Hepatocyte (in vitro differentiated cells): ENCODE results near the gene UBXN6. TPM values are rescaled to one million over a fixed set of nuclear protein-coding genes. Genes with fewer than 3 reads are reported as not detected.

Experiments
- DNase-seq: peaks from one replicate; pipeline ENCODE4 v3.0.0-alpha.2; 2016; ENCODE audit warnings: low spot score
- H2AFZ ChIP-seq: fragments of 200-600 bp; sonication (generic); 2 replicates; pipeline ENCODE4 v1.6.0; 2016; ENCODE audit warnings: antibody characterized with exemption, mild to moderate bottlenecking
- H3K27ac ChIP-seq: fragments of 200-600 bp; sonication (generic); 2 replicates; pipeline ENCODE4 v1.5.1; 2016; ENCODE audit warnings: mild to moderate bottlenecking
- H3K27me3 ChIP-seq: fragments of 200-600 bp; sonication (generic); 2 replicates; pipeline ENCODE4 v1.6.1; 2016
- H3K36me3 ChIP-seq: fragments of 200-600 bp; sonication (generic); replicated peaks from 2 replicates; pipeline ENCODE4 v1.5.1; 2016; ENCODE audit warnings: low read depth; ENCODE audit not compliant: insufficient read depth
- H3K4me1 ChIP-seq: fragments of 200-600 bp; sonication (generic); 2 replicates; pipeline ENCODE4 v1.5.1; 2016; ENCODE audit warnings: mild to moderate bottlenecking, moderate library complexity; ENCODE audit not compliant: insufficient read depth
- H3K4me2 ChIP-seq: fragments of 200-600 bp; sonication (generic); 2 replicates; pipeline ENCODE4 v1.6.0; 2016
- H3K4me3 ChIP-seq: fragments of 200-600 bp; sonication (generic); 2 replicates; pipeline ENCODE4 v1.5.1; 2016; ENCODE audit warnings: mild to moderate bottlenecking
- H3K79me2 ChIP-seq: fragments of 200-600 bp; sonication (generic); 2 replicates; pipeline ENCODE4 v1.6.0; 2017; ENCODE audit warnings: mild to moderate bottlenecking
- H3K9me2 ChIP-seq: fragments of 200-600 bp; sonication (generic); replicated peaks from 2 replicates; pipeline ENCODE4 v1.6.0; 2017; ENCODE audit warnings: mild to moderate bottlenecking; ENCODE audit not compliant: insufficient read depth
- H3K9me3 ChIP-seq: fragments of 200-600 bp; sonication (generic); 2 replicates; pipeline ENCODE4 v1.5.1; 2016; ENCODE audit warnings: low read depth, mild to moderate bottlenecking
- H4K20me1 ChIP-seq: fragments of 200-600 bp; sonication (generic); 2 replicates; pipeline ENCODE4 v1.6.0; 2016; ENCODE audit warnings: mild to moderate bottlenecking; ENCODE audit not compliant: insufficient read depth, poor library complexity, severe bottlenecking
- EZH2 ChIP-seq: fragments of 200-600 bp; sonication (generic); IDR thresholded peaks from 2 replicates; pipeline ENCODE4 v1.6.1; 2016; ENCODE audit warnings: antibody characterized with exemption, mild to moderate bottlenecking, borderline replicate concordance
- EZH2phosphoT487 ChIP-seq: fragments of 200-600 bp; sonication (generic); IDR thresholded peaks from one replicate; pipeline ENCODE4 v1.6.1; 2018; ENCODE audit warnings: antibody characterized with exemption, mild to moderate bottlenecking, low read depth, moderate library complexity; ENCODE audit not compliant: unreplicated experiment, severe bottlenecking
- WGBS: methylation state at CpG from one replicate; pipeline ENCODE4 v1.1.6; 2016; ENCODE audit warnings: low lambda C conversion rate; ENCODE audit errors: missing lambda C conversion rate; 5-methylcytosine and 5-hydroxymethylcytosine counted together
- polyA plus RNA-seq: library from polyadenylated mRNA; unstranded; fragments of >200 nt; fragmentation: Nextera tagmentation; extraction: Ambion mirVana; gene quantifications from 2 replicates; pipeline ENCODE4 v1.2.1, GENCODE V29; 2016
- total RNA-seq: library from RNA; depleted of rRNA; stranded (reverse); fragments of >200 nt; gene quantifications from 2 replicates; pipeline ENCODE4 v1.2.3, GENCODE V29; 2014
- TF ChIP-seq, protein P1 (sequence below): fragments of 200-600 bp; sonication (generic); IDR thresholded peaks from 2 replicates; pipeline ENCODE4 v1.5.1; 2016; ENCODE audit warnings: antibody characterized with exemption, mild to moderate bottlenecking; ENCODE audit not compliant: poor library complexity

UBXN6 gene
- total and polyA plus RNA-seq, 2 experiments from 2014 or later, result 36.8 to 88.6 TPM

GRCh38 chr19:4473763-4474513, 16.3 kb upstream of the UBXN6 start:
- DNase-seq, result no peak
- Histone ChIP-seq H3K4me1 (peaks cover 8% of the 10 kb centered on the region), H3K9me3 (no peaks in the 10 kb centered on the region), H3K36me3 (no peaks in the 10 kb centered on the region), H3K79me2 (peaks cover 31% of the 10 kb centered on the region), H3K4me3 (peak overlapping the region; percentile 28), H3K27ac (peak overlapping the region; percentile 26), H3K4me2 (peak overlapping the region; percentile 93), H3K27me3 (no peaks in the 10 kb centered on the region), H4K20me1 (peaks cover 19% of the 10 kb centered on the region), H3K9me2 (no peaks in the 10 kb centered on the region), H2AFZ (peak overlapping the region; percentile 43)
- 36% methylated on average over 10 of the region's 23 CpGs for WGBS
- TF ChIP-seq, protein P1, sequence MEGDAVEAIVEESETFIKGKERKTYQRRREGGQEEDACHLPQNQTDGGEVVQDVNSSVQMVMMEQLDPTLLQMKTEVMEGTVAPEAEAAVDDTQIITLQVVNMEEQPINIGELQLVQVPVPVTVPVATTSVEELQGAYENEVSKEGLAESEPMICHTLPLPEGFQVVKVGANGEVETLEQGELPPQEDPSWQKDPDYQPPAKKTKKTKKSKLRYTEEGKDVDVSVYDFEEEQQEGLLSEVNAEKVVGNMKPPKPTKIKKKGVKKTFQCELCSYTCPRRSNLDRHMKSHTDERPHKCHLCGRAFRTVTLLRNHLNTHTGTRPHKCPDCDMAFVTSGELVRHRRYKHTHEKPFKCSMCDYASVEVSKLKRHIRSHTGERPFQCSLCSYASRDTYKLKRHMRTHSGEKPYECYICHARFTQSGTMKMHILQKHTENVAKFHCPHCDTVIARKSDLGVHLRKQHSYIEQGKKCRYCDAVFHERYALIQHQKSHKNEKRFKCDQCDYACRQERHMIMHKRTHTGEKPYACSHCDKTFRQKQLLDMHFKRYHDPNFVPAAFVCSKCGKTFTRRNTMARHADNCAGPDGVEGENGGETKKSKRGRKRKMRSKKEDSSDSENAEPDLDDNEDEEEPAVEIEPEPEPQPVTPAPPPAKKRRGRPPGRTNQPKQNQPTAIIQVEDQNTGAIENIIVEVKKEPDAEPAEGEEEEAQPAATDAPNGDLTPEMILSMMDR, result no peak
- TF ChIP-seq EZH2 (no peak), EZH2phosphoT487 (no peak)

DNA sequence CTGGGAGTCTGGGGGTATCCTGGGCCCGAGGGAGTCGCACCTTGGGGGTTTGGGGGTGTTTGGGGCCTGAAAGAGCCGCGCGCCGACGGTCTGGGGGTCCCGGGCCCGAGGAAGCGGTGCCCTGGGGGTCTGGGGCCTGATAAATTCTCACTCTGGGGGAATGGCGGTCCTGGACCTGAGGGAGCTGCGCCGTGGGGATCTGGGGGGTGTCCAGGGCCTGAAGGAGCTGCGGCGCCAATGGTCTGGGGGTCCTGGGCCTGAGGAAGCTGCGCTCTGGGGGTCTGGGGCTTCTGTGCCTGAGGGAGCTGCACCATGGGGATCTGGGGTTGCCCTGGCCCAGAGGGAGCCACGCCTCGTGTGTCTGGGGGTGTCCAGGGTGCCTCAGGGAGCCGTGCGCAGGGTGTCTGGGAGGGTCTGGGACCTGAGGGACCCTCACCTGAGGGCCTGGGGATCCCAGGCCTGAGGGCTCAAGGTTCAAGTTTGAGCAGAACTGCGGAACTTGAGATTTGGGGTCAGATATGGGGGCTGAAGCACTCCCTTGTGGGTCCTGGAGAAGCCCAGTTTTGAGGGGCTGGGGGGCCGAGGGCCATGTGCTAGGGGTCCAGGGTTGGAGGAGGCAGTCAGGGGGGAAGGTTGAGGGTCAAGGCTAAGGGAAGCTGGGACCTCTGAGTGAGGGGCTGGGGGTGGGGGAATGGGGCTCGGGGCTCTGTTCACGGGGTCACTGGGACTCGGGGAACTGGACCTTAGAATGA, 15.6 kb upstream of the UBXN6 start:
- H3K4me2 ChIP-seq, result peak overlapping the region; percentile 93
- peaks cover 31% of the 10 kb centered on the region for H3K79me2 ChIP-seq
- DNase-seq, result no peak
- 22% methylated on average over 15 of the region's 25 CpGs for WGBS
- H3K4me3 ChIP-seq, result peak overlapping the region; percentile 14
- no peaks in the 10 kb centered on the region for H3K9me2 ChIP-seq
- H2AFZ ChIP-seq, result no peak overlapping the region
- TF ChIP-seq EZH2 (no peak), EZH2phosphoT487 (no peak)
- TF ChIP-seq, protein P1, result no peak
- no peaks in the 10 kb centered on the region for H3K36me3 ChIP-seq
- H3K27ac ChIP-seq, result no peak overlapping the region
- no peaks in the 10 kb centered on the region for H3K9me3 ChIP-seq
- H4K20me1 ChIP-seq, result peaks cover 19% of the 10 kb centered on the region
- H3K4me1 ChIP-seq, result peaks cover 8% of the 10 kb centered on the region
- no peaks in the 10 kb centered on the region for H3K27me3 ChIP-seq

DNA sequence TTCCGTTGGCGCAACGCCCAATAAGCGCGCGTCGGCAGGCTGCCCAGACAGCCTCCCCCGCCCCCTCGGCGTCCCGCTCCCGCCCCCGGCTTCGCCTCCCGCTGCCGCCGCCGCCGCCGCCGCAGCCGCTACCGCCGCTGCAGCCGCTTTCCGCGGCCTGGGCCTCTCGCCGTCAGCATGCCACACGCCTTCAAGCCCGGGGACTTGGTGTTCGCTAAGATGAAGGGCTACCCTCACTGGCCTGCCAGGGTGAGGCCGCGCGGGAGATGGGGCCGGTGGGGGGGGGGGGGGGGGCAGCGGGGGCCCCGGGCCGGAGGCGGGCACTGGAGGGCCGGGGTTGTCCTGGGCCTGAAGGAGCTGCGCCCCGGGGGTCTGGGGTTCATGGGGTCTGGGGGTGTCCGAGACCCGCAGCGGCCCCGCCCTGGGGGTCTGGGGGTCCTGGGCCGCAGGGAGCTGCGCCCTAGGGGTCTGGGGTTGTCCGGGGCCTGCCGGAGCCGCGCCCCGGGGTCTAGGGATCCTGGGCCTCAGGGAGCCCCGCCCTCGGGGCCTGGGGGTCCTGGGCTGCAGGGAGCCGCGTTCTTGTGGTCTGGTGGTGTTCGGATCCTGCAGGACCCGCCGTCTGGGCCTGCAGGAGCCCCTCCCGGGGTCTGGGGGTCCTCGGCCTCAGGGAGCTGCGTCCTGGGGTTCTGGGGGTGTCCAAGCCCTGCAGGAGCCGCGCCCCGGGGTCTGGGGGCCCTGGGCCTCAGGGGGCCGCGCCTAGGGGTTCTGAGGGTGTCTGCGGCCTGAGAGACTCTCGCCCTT, 14.8 kb upstream of the UBXN6 start, which contains the start of gene HDGFL2:
Gene HDGFL2 (plus strand): TSS at position 124 of the 801 bp plus-strand sequence. CDS start 54 bp downstream, at position 178.
- peak within 1 kb of the TSS; percentile 40 for H2AFZ ChIP-seq
- no peaks in the 10 kb centered on the region for H3K9me3 ChIP-seq
- H4K20me1 ChIP-seq, result peaks cover 19% of the 10 kb centered on the region
- no peak for DNase-seq
- H3K79me2 ChIP-seq, result peaks cover 31% of the 10 kb centered on the region
- H3K4me2 ChIP-seq, result peak within 1 kb of the TSS; percentile 93
- WGBS, result 0% methylated on average over 17 of the region's 71 CpGs
- peak within 1 kb of the TSS; percentile 14 for H3K4me3 ChIP-seq
- TF ChIP-seq, protein P1, result no peak
- no peak for TF ChIP-seq EZH2phosphoT487
- TF ChIP-seq EZH2, result no peak
- H3K36me3 ChIP-seq, result no peaks in the 10 kb centered on the region
- H3K9me2 ChIP-seq, result no peaks in the 10 kb centered on the region
- no peaks in the 10 kb centered on the region for H3K27me3 ChIP-seq
- peaks cover 8% of the 10 kb centered on the region for H3K4me1 ChIP-seq
- H3K27ac ChIP-seq, result peak within 1 kb of the TSS; percentile 77
